NCI-H2227 (cell line): Measurements from ENCODE around the gene MAGEA8.
"Not testable (repeated sequence)": the region's sequence is repeated elsewhere in the genome, so short reads cannot be mapped to it uniquely, and the experiment has no call there.

Source experiments
- DNase-seq: peaks from one replicate; lab custom pipeline; 2025; ENCODE audit not compliant: unreplicated experiment; lab: John Stamatoyannopoulos, UW

Gene MAGEA8

GRCh38 chrX:149881081-149881711 is at the start of gene MAGEA8:
Gene MAGEA8, plus strand, starts transcription at chrX:149881183. Its CDS starts 3,090 bp downstream, at chrX:149884273.
- DNase-seq, result no peak

GRCh38 chrX:149831473-149831872 is 49.5 kb upstream of the MAGEA8 start:
- no peak for DNase-seq

- not testable (repeated sequence) for DNase-seq
These were observed 44.3 kb upstream of the MAGEA8 start for GRCh38 chrX:149836728-149837127.

GRCh38 chrX:149837167-149837566 is 43.8 kb upstream of the MAGEA8 start:
- no peak for DNase-seq

- no peak for DNase-seq
These were observed 43.3 kb upstream of the MAGEA8 start for GRCh38 chrX:149837639-149838038.

- no peak for DNase-seq
These were observed 39.1 kb upstream of the MAGEA8 start for GRCh38 chrX:149841929-149842328.

GRCh38 chrX:149845385-149845784 is 35.6 kb upstream of the MAGEA8 start:
- DNase-seq, result no peak

- no peak for DNase-seq
These were observed 34.2 kb upstream of the MAGEA8 start for GRCh38 chrX:149846789-149847188.

- no peak for DNase-seq
These were observed 32.1 kb upstream of the MAGEA8 start for GRCh38 chrX:149848855-149849254.

GRCh38 chrX:149849787-149850186 is 31.2 kb upstream of the MAGEA8 start:
- no peak for DNase-seq

GRCh38 chrX:149851864-149852263 is 29.1 kb upstream of the MAGEA8 start:
- DNase-seq, result no peak

GRCh38 chrX:149853925-149854324 is 27.1 kb upstream of the MAGEA8 start:
- no peak for DNase-seq

GRCh38 chrX:149858592-149858991 is 22.4 kb upstream of the MAGEA8 start:
- no peak for DNase-seq

GRCh38 chrX:149860445-149860844 is 20.5 kb upstream of the MAGEA8 start:
- DNase-seq, result no peak

GRCh38 chrX:149865390-149865789 is 15.6 kb upstream of the MAGEA8 start:
- no peak for DNase-seq

GRCh38 chrX:149867488-149867887 is 13.5 kb upstream of the MAGEA8 start:
- no peak for DNase-seq

- DNase-seq, result no peak
These were observed 10.1 kb upstream of the MAGEA8 start for GRCh38 chrX:149870840-149871239.

GRCh38 chrX:149871433-149871832 is 9.6 kb upstream of the MAGEA8 start:
- DNase-seq, result no peak

GRCh38 chrX:149871940-149872339 is 9.0 kb upstream of the MAGEA8 start:
- no peak for DNase-seq

GRCh38 chrX:149877157-149877556 is 3.8 kb upstream of the MAGEA8 start:
- no peak for DNase-seq

GRCh38 chrX:149877636-149878035 is 3.3 kb upstream of the MAGEA8 start:
- DNase-seq, result no peak

- DNase-seq, result not testable (repeated sequence)
These were observed 9.8 kb downstream of the MAGEA8 start for GRCh38 chrX:149890828-149891227.

- no peak for DNase-seq
These were observed 17.6 kb downstream of the MAGEA8 start for GRCh38 chrX:149898554-149898953.
